GM10266 (cell line): Measurements from ENCODE around the gene SH3PXD2B.
"Not testable (repeated sequence)": the region's sequence is repeated elsewhere in the genome, so short reads cannot be mapped to it uniquely, and the experiment has no call there.

Experiments used
- DNase-seq: peaks from one replicate; pipeline ENCODE4 v3.0.0; 2012; ENCODE audit errors: extremely low spot score
- TF ChIP-seq, protein P1 (sequence below): IDR thresholded peaks from 2 replicates; pipeline ENCODE4 v1.5.1; 2012; ENCODE audit warnings: mild to moderate bottlenecking, low read depth; ENCODE audit not compliant: control insufficient read depth, insufficient read depth; ENCODE audit errors: missing control alignments

Gene SH3PXD2B

DNA sequence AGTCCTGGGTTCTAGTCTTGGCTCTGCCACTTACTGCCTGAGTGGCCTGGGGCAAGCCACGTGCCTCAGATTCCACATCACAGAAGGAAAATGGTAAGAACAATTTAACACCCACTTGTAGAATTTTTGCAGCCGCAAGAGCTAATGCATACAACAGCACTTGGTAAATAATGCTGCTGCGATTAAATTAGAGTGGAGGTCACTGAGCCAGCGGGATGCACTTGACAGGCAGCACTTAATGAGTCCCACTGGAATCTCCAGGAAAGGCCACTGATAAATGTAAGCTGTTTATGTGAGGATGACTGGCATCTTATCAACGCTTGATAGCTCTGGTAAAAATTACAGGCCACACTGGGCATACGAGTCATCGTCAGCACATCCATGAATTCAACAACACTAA lies 111.4 kb downstream of the SH3PXD2B start:
- TF ChIP-seq, protein P1, sequence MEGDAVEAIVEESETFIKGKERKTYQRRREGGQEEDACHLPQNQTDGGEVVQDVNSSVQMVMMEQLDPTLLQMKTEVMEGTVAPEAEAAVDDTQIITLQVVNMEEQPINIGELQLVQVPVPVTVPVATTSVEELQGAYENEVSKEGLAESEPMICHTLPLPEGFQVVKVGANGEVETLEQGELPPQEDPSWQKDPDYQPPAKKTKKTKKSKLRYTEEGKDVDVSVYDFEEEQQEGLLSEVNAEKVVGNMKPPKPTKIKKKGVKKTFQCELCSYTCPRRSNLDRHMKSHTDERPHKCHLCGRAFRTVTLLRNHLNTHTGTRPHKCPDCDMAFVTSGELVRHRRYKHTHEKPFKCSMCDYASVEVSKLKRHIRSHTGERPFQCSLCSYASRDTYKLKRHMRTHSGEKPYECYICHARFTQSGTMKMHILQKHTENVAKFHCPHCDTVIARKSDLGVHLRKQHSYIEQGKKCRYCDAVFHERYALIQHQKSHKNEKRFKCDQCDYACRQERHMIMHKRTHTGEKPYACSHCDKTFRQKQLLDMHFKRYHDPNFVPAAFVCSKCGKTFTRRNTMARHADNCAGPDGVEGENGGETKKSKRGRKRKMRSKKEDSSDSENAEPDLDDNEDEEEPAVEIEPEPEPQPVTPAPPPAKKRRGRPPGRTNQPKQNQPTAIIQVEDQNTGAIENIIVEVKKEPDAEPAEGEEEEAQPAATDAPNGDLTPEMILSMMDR: no peak
- DNase-seq: no peak

GRCh38 chr5:172339264-172340180 lies 114.8 kb downstream of the SH3PXD2B start:
- TF ChIP-seq, protein P1: no peak
- DNase-seq: no peak

DNA sequence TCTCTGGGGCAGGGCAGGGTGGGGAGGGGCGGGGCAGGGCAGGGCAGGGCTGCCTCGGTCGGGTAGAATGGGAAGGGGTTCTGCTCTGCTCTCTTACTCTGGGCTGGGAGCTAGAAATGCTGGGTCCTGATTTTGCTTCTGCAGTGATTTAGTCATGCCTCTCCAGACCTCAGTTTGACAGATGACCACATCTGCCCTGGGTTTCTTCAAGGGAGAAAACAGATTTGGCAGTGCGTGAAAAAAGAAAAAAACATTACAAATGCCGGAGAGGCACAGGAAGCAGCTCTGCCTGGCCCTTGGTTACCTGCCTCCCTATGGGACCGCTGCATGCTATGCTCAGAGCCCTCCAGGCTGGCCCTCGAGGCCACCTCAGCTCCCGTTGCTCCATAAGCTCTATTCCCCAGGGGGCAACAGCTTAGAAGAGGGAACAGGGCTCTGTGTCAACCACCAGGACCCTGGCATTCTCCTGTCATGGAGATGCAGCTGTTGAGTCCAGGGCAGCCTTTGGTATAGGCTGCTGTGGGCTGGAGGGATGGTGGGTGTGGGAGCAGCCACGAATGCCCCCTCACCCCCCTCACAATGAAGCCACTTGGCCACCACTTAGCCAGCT lies 117.5 kb downstream of the SH3PXD2B start:
- TF ChIP-seq, protein P1: no peak
- DNase-seq: no peak

DNA sequence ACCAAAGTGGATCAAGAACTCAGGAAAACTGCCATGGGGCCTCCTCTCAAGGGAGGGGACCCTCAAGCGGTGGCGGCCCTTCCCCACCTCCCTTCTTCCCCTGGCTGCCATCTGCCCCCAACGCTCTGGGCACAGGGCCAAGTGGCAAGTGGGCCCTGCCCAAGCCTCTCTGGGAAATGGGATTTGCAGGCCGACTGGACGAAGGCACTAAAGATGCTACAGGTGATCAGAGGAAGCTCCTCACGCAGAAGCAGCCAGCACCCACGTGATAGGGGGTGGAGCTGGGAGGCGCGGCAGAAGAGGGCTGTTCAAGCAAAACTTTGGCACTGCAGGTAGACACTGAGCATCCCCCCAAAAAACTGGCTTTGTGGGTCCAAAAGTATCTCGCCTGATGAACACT lies 118.1 kb downstream of the SH3PXD2B start:
- TF ChIP-seq, protein P1: no peak
- DNase-seq: no peak

GRCh38 chr5:172335721-172336120 lies 118.6 kb downstream of the SH3PXD2B start:
- DNase-seq: no peak
- TF ChIP-seq, protein P1: no peak

DNA sequence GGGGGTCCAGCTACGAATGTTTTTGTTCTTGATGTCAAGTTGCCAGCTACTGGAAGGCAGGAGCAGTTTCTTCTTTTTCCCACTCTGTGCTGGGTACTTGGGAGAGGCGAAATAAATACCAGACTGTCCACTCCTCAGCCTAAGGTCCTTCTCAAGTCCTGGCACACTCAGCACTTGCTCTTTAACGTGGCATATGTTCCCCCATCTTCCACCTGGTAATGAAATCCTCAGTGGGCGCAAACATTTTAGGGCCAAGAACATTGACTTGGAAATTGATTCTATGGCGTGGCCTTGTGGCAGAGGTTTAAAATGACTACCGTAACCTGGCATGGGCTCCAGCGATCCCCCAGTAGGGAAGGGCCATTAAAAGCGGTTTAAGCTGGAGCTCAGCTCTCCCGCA lies 119.7 kb downstream of the SH3PXD2B start:
- no peak for DNase-seq
- TF ChIP-seq, protein P1: no peak

DNA sequence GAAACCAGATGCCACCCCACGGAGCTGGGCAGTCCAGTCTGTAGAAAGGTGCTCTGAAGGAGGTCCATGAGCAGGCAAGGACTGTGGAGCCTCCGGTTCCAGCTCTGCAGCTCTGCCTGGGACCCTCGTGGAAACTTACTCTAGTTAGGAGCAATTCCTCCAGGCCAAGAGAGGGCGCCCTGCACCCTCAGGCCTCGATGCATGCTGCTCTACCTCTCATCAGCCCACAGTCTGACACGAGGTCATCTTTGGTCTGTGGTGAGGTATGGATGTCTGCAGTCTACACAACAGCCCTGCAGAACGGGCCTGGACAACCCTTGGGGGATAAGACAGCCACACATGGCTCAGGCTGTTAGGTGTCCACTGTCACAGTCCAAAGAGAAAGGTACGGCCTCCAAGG lies 120.1 kb downstream of the SH3PXD2B start:
- TF ChIP-seq, protein P1: no peak
- DNase-seq: no peak

GRCh38 chr5:172326901-172327300 lies 127.4 kb downstream of the SH3PXD2B start:
- not testable (repeated sequence) for DNase-seq
